Measurements from ENCODE around the gene SMAD5.

DNA sequence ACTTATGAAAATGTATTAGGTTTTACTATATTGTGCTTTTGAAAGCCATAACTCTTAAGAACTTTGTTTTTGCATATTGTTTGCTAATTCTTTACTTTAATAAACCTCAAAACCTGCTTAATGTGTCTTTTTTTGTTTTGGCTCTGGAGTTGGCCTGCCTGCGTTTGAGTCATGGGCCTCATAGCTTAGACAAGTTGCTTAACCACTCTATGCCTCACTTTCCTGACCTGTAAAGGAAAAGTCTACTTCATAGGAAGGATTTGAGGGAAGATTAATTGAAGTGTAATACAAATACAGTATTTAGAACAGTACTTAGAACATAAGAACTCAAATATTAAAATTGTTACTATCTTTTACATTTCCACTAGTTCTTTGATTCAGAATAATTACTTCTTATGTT, 50.0 kb downstream of the SMAD5 start:
- no peak for TF ChIP-seq FOXP2 (optimal IDR thresholded peaks at IDR 0.05; ENCODE audit: borderline replicate concordance, extremely low read depth, extremely low read length, insufficient read depth)
- TF ChIP-seq POLR2AphosphoS5 (IDR thresholded peaks at IDR 0.05; ENCODE audit: low read depth, low read length), result no peak

Measured in PFSK-1 (cell line).